Gastroesophageal sphincter (tissue), 4 donors: Measurements from ENCODE around the gene LPO. TPM values are rescaled to one million over a fixed set of nuclear protein-coding genes. Genes with fewer than 3 reads are reported as not detected.

Experiments used
- ATAC-seq: fragments of 150-250 bp; one replicate; pipeline ENCODE4 v1.9.1; 2016; ENCODE audit warnings: mild to moderate bottlenecking, moderate library complexity
- H3K27ac ChIP-seq, 4 donors: fragments of 200-600 bp; sonication (generic) in 3 of 4; 1 replicate in 3 of 4; 2 replicates in 1 of 4; pipeline ENCODE4 v1.5.1; 2016 to 2019
- H3K27me3 ChIP-seq: fragments of 200-600 bp; sonication (generic); one replicate; pipeline ENCODE4 v1.5.1; 2019
- H3K36me3 ChIP-seq, 2 donors: fragments of 200-600 bp; sonication (generic); one replicate each; pipeline ENCODE4 v1.5.1; 2019; ENCODE audit warnings: control low read depth in 1 of 2
- H3K4me1 ChIP-seq, 3 donors: fragments of 200-600 bp; sonication (generic); 1 replicate in 2 of 3; 2 replicates in 1 of 3; pipeline ENCODE4 v1.5.1; 2016 to 2019; ENCODE audit warnings: control low read depth in 2 of 3
- H3K4me3 ChIP-seq, 2 donors: fragments of 200-600 bp; sonication (generic); one replicate each; pipeline ENCODE4 v1.5.1; 2019; ENCODE audit warnings: mild to moderate bottlenecking in 1 of 2, moderate library complexity in 1 of 2
- H3K9me3 ChIP-seq, 3 donors: fragments of 200-600 bp; sonication (generic); one replicate each; pipeline ENCODE4 v1.5.1; 2017 to 2019; ENCODE audit warnings: control low read depth in 2 of 3
- EP300 ChIP-seq: sonication (generic); formaldehyde crosslinking; IDR thresholded peaks from one replicate; pipeline ENCODE4 v1.6.1; 2017; ENCODE audit warnings: antibody characterized with exemption, mild to moderate bottlenecking
- POLR2A ChIP-seq, 2 donors: fragments of 450-650 bp; IDR thresholded peaks; one replicate each; pipeline ENCODE4 v1.6.1; 2017; ENCODE audit warnings: antibody characterized with exemption in 2 of 2, mild to moderate bottlenecking in 2 of 2, moderate library complexity in 1 of 2
- POLR2AphosphoS5 ChIP-seq: sonication (generic); formaldehyde crosslinking; IDR thresholded peaks from one replicate; pipeline ENCODE4 v1.6.1; 2017; ENCODE audit warnings: antibody characterized with exemption
- WGBS, 2 donors: methylation state at CpG; one replicate each; pipeline ENCODE4 v1.1.5; 2018; ENCODE audit warnings: low coverage in 1 of 2; 5-methylcytosine and 5-hydroxymethylcytosine counted together
- total RNA-seq, 4 donors: library from RNA; depleted of rRNA; stranded (reverse); fragments of >200 nt; gene quantifications; one replicate each; pipeline ENCODE4 v1.1.0, GENCODE V29; 2016
- TF ChIP-seq, protein P1 (sequence below), 4 experiments: fragments of 200-600 bp in 2 of 4; fragments of 450-650 bp in 2 of 4; sonication (generic) in 1 of 4; IDR thresholded peaks; one replicate each; pipeline ENCODE4 v1.5.1; 2017 to 2019; ENCODE audit warnings: antibody characterized with exemption in 4 of 4, mild to moderate bottlenecking in 2 of 4, moderate library complexity in 2 of 4

LPO gene
- total RNA-seq, 4 donors from 2014 or later, result 0.15 to 0.77 TPM; not detected in 2

DNA sequence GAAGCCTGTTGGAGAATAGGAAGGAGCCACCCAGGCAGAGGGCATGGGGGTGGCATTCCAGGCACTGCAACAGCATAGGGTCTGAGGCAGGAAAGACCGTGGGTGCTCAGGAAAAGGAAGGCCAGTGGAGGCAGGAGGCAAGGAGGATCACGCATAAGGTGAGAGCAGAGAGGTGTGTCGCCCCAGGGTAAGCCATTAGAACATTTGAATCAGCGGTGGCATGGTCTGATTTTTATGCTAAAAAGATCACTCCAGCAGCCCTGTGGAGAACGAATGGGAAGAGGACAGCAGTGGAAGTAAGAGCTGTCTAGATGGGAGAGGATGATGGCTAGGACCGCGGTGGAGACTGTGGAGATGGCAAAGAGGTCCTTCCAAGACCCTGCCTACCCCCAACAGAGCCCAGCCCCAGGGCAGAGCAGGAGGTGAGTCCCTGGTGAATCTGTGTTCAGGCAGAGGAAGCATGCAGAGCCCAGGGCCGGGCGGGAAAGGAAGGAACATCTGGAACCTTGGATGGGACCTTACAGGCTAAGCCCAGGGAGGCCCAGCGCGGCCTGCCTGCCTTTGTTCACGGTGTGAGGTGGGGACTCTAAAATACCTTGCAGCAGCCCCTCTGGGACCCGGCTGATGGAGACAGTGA is 7.8 kb downstream of the LPO start:
- H3K9me3 ChIP-seq, result no peaks in the 10 kb centered on the region
- H3K27ac ChIP-seq, result no peak overlapping the region
- no peak for ATAC-seq
- TF ChIP-seq POLR2A (IDR thresholded peaks at IDR 0.05), result no peak
- TF ChIP-seq, protein P1, sequence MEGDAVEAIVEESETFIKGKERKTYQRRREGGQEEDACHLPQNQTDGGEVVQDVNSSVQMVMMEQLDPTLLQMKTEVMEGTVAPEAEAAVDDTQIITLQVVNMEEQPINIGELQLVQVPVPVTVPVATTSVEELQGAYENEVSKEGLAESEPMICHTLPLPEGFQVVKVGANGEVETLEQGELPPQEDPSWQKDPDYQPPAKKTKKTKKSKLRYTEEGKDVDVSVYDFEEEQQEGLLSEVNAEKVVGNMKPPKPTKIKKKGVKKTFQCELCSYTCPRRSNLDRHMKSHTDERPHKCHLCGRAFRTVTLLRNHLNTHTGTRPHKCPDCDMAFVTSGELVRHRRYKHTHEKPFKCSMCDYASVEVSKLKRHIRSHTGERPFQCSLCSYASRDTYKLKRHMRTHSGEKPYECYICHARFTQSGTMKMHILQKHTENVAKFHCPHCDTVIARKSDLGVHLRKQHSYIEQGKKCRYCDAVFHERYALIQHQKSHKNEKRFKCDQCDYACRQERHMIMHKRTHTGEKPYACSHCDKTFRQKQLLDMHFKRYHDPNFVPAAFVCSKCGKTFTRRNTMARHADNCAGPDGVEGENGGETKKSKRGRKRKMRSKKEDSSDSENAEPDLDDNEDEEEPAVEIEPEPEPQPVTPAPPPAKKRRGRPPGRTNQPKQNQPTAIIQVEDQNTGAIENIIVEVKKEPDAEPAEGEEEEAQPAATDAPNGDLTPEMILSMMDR (IDR thresholded peaks at IDR 0.05), result no peak
- TF ChIP-seq POLR2AphosphoS5, result no peak
- TF ChIP-seq EP300, result no peak
- WGBS, 2 donors, result 67 to 74% methylated on average over 1 to 9 of the region's 13 CpGs
- H3K4me3 ChIP-seq, result no peak overlapping the region
- peaks cover 87% of the 10 kb centered on the region for H3K27me3 ChIP-seq
- H3K4me1 ChIP-seq, result peaks cover 0 to 13% (median 5%) of the 10 kb centered on the region in 3 donors
- H3K36me3 ChIP-seq, result no peaks in the 10 kb centered on the region

DNA sequence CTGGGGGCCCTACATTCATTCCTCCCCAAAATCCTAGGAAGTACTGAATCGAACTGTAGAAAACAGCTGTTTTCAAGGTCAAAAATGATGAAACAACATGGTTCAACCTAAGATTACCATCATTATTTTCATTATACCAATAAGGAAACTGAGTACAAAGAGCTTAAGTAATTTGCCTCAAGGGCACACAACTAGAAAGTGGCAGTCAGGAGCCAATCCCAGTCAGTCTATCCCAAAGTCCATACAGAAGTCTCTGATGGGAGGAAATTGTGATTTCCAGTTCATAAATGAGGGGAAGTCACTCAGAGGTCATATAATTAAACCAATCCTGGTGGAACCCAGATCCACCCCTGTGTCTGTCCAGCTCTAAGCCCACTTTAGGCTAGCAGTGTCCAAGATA is 8.4 kb downstream of the LPO start:
- no CpG with 5 or more reads among the region's 1 CpG for WGBS, 2 donors
- H3K4me3 ChIP-seq, result no peak overlapping the region
- no peak for ATAC-seq
- H3K36me3 ChIP-seq, result no peaks in the 10 kb centered on the region
- H3K9me3 ChIP-seq, result no peaks in the 10 kb centered on the region
- peaks cover 82% of the 10 kb centered on the region for H3K27me3 ChIP-seq
- peaks cover 0 to 13% (median 5%) of the 10 kb centered on the region in 3 donors for H3K4me1 ChIP-seq
- H3K27ac ChIP-seq, result no peak overlapping the region
- TF ChIP-seq, protein P1 (IDR thresholded peaks at IDR 0.05), result no peak
- no peak for TF ChIP-seq POLR2A (IDR thresholded peaks at IDR 0.05)
- no peak for TF ChIP-seq POLR2AphosphoS5
- TF ChIP-seq EP300, result no peak

DNA sequence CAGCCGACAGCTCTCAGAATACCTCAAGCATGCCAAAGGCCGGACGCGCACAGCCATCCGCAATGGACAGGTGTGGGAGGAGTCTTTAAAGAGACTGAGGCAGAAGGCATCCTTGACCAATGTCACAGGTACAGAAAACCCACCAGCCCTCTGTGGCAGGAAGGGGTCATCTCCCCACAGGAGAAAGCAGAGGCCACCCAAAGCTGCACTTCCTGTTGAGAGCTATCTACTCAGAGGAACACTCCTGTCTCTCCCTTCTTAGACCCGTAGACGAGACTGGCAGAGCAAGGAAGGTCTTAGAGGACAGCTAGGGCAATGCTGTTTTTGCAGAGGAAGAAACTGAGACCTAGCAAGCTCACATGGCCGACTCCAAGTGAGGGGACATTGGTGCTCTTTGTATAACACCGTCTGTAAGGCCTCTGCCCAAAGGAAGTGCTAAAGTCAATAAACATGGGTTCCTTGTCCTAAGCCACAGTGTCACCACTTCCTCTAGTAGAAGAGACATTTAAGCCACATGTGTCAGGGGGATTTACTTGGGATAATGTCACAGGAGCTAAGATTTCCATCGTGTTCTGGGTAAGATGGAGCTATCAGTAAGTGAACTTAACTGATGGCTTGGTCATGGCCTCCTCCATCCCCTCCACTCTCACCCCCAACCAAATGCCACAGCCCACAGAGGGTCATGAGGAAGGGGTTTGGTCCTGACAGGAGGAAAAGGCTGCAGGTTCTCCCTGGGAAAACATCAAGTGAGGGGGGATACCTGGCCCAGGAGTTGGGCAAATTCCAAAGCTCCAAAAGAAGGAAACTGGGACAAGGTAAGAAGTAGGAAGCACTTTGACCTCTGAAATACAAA is 9.4 kb downstream of the LPO start:
- WGBS, 2 donors, result 48 to 60% methylated on average over 1 to 3 of the region's 10 CpGs
- Histone ChIP-seq H3K9me3 (no peaks in the 10 kb centered on the region), H3K36me3 (no peaks in the 10 kb centered on the region), H3K4me1 (peaks cover 0 to 13% (median 5%) of the 10 kb centered on the region in 3 donors), H3K4me3 (no peak overlapping the region), H3K27me3 (peaks cover 82% of the 10 kb centered on the region), H3K27ac (no peak overlapping the region)
- TF ChIP-seq, protein P1 (IDR thresholded peaks at IDR 0.05), result no peak
- TF ChIP-seq EP300 (no peak), POLR2AphosphoS5 (no peak), POLR2A (IDR thresholded peaks at IDR 0.05) (no peak)
- no peak for ATAC-seq

DNA sequence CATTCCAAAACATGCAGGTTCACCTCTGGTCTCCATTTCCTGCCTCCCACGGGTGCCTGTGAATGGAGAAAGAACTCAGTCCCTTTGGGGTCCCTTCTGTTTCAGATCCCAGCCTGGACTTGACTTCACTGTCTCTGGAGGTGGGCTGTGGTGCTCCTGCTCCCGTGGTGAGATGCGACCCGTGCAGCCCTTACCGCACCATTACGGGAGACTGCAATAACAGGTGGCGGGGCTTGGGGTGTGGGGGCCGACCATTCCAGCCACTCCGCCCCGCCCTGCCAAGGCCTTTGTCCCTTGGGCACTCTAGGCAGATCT is 10.5 kb downstream of the LPO start:
- no peak for ATAC-seq
- H3K4me3 ChIP-seq, result peak overlapping the region in 1 of 2 donors; percentile 53

More for the DNA sequence above, 10.5 kb downstream of the LPO start:
- H3K36me3 ChIP-seq, result no peaks in the 10 kb centered on the region
- no peak overlapping the region for H3K27ac ChIP-seq
- H3K27me3 ChIP-seq, result peaks cover 72% of the 10 kb centered on the region
- 9% methylated on average over 8 of the region's 10 CpGs; no CpG with 5 or more reads in 1 of the 2 donors for WGBS, 2 donors
- no peaks in the 10 kb centered on the region for H3K9me3 ChIP-seq
- TF ChIP-seq POLR2AphosphoS5, result no peak
- TF ChIP-seq EP300, result no peak
- TF ChIP-seq, protein P1 (IDR thresholded peaks at IDR 0.05), result no peak
- no peak for TF ChIP-seq POLR2A (IDR thresholded peaks at IDR 0.05)
- peaks cover 0 to 13% (median 5%) of the 10 kb centered on the region in 3 donors for H3K4me1 ChIP-seq
